AG10803 (cell line): ENCODE results near the gene NFKBIA.

ENCODE experiments used
- DNase-seq: peaks from one replicate; pipeline ENCODE4 v3.0.0; 2010; ENCODE audit warnings: low read depth
- H3K4me3 ChIP-seq: 2 replicates; pipeline ENCODE4 v1.5.1; 2011; ENCODE audit warnings: mild to moderate bottlenecking, low read length, control low read depth
- TF ChIP-seq, protein P1 (sequence below): conservative IDR thresholded peaks from 2 replicates; pipeline ENCODE4 v1.5.1; 2011; ENCODE audit warnings: mild to moderate bottlenecking, low read length, control low read depth, inconsistent platforms

NFKBIA gene

DNA sequence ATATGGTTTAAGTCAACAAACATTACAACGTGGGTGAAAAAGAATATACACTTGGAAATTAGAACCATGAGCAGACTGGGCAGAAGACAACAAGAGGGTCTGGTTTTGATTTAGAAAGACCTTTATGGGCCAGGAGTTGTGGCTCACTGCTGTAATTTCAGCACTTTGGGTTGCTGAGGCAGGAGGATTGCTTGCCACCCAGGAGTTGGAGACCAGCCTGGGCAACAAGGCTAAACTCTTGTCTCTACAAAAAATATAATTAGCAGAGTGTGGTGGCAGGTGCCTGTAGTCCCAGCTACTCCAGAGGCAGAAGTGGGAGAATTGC lies 2.7 kb upstream of the NFKBIA start:
- no peak overlapping the region for H3K4me3 ChIP-seq
- TF ChIP-seq, protein P1, sequence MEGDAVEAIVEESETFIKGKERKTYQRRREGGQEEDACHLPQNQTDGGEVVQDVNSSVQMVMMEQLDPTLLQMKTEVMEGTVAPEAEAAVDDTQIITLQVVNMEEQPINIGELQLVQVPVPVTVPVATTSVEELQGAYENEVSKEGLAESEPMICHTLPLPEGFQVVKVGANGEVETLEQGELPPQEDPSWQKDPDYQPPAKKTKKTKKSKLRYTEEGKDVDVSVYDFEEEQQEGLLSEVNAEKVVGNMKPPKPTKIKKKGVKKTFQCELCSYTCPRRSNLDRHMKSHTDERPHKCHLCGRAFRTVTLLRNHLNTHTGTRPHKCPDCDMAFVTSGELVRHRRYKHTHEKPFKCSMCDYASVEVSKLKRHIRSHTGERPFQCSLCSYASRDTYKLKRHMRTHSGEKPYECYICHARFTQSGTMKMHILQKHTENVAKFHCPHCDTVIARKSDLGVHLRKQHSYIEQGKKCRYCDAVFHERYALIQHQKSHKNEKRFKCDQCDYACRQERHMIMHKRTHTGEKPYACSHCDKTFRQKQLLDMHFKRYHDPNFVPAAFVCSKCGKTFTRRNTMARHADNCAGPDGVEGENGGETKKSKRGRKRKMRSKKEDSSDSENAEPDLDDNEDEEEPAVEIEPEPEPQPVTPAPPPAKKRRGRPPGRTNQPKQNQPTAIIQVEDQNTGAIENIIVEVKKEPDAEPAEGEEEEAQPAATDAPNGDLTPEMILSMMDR = no peak
- DNase-seq = peak; percentile 58

DNA sequence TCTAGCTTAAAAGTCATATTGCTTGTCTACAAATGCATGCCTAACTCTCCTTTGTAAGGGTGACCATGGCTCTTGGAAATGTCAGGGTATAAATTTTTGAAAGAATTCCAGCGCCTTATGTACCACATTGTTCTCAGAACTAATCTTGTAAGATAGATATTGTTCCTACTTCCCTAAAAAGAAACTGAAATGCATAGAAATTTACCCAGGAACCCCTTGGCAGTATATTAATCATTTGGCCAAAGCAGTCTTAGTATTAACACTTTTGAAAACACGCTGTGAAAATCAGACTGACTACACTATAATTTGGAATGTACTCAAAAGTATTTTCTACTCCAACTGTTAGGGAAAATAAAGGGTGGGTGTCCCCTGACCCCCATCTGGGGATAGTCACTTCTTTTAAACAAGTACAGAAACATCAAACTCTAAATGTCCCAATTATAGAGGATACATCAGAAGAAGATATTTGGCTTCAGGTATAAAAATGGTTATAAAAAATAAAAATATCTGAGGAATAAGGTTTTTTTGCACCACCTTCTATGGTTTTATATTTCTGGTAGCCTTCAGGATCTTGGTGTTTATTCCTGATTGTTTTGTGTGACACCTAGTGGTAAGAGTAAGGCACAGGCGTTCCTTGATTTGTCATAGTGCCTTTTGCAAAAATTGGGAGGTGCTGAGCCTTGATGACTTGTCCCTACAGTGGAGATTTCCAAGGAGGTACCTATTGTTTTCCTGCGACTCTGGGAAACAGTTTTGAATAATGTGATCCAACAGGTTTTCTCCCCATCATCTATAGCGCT lies 2.2 kb upstream of the NFKBIA start:
- DNase-seq = peak; percentile 74
- H3K4me3 ChIP-seq = no peak overlapping the region
- TF ChIP-seq, protein P1 = peak; percentile 92

DNA sequence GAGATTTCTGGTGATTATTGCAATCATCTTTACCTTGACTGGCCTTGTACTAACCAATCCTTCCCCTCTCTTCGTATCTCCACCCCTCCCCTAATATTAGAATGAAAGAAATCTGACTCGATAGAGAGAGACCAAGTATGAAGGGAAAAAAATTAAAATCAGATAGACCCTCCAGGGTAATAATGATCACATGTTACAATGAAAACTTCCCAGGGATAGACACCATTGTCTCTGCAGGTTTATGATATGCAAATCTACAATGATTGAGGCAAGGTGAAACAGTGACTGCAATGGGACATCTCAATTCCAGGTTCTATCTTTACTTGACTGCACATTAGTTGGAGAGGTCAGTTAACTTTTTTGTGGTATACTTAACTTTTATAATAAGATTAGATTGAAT lies 1.5 kb upstream of the NFKBIA start:
- no peak overlapping the region for H3K4me3 ChIP-seq
- DNase-seq = no peak

DNA sequence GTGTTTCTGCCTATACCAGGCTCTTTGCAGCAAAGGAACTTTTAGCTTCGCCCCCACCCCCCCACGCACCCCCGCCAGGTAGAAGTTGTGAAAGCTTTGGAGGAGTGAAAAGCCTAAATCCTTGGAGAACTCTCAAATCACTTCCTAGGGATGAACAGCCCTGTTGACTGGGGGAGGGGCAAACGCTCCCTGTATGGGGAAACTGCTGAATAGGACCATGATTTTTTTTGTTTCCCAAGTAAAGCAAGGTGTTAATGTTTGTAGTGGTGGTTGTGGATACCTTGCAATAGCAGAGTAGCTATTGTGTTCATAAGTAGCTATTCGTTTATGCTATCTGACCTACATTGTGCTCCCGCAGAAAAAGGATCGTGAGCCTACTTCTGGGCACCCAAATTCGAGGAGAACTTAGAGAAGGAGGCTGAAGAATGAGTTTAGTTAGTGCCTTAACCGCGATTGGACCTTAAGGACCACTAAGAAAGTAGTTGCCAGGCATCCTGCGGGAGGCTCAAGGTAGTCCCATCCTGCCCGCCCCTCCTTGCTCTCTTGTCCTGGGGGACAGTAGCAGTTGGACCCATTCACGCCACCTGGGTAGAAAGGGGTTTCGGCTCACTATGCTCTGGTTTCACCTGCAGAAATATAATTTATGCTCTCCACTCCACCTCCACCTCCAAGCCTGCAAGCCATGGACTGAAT lies 901 bp upstream of the NFKBIA start:
- no peak for DNase-seq
- peak overlapping the region; percentile 85 for H3K4me3 ChIP-seq
- TF ChIP-seq, protein P1 = no peak

More for the DNA sequence above, 1.5 kb upstream of the NFKBIA start:
- TF ChIP-seq, protein P1 = no peak

DNA sequence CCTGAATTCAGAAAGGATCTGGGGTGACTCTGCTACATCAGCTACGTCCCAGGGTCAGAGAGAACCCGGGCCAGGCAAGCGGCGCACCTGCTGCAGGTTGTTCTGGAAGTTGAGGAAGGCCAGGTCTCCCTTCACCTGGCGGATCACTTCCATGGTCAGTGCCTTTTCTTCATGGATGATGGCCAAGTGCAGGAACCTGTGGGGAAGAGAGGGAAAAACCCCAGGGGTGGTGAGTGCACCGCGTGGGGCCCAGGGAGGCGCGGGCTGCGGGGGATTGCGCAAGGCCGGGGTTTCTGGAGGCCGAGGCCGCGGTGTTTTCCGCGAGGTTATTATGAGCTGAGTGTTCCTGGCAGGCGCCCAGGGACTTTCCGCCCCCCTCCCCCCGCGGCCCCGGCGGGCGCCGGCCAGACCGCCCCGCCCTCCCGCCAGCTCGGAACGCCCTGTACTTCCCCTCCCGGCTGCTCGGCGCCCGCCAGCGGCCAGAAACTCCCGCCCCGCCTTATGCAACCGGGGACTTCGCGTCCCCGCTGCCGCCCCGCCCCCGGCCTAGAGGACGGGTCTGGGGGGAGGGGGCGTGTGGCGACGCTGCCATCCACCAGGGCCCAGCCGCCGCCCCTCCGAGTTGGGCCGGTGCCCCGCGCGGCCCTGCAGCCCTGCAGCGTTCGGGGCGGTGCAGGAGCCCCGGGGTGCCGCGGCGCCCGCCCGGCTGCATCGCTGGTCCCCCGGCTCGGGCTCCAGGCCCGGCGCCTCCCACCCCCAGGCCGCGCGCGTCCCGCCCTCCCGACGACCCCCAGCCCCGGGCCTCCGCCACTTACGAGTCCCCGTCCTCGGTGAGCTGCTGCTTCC lies 723 bp downstream of the NFKBIA start:
- peak overlapping the region; percentile 85 for H3K4me3 ChIP-seq
- peak; percentile 93 for DNase-seq
- TF ChIP-seq, protein P1 = no peak

DNA sequence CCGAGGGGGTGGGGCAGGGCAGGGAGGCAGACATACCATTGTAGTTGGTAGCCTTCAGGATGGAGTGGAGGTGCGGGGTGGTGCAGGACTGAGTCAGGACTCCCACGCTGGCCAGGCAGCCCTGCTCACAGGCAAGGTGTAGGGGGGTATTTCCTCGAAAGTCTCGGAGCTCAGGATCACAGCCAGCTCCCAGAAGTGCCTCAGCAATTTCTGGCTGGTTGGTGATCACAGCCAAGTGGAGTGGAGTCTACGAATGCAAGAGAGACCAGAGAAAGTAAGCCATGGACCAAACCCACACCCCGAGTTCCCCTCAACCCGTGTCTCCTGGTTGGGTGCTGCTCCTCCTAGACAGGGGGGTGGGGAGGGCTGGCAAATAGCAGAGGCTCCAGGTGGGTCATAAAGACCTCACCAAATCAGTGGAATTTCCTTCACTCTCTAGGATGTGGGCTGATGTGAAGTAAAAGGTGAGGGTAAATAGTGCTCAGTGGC lies 1.4 kb downstream of the NFKBIA start:
- DNase-seq = no peak
- TF ChIP-seq, protein P1 = no peak
- H3K4me3 ChIP-seq = peak overlapping the region; percentile 84
